NCI-H748 treated with DMSO at 0.1 percent for 48 hours (cell line): ENCODE measurements around the gene SPATA6L.
A peak's percentile ranks its signal among the peaks of the same experiment; 100 is the strongest.
"Not testable (repeated sequence)": the region's sequence is repeated elsewhere in the genome, so short reads cannot be mapped to it uniquely, and the experiment has no call there.

Source experiments
- DNase-seq: peaks from one replicate; lab custom pipeline; 2025; lab: John Stamatoyannopoulos, UW

SPATA6L gene

GRCh38 chr9:4630836-4631235 is 35.4 kb downstream of the SPATA6L start:
- DNase-seq = no peak

- no peak for DNase-seq
These were observed 44.3 kb downstream of the SPATA6L start for GRCh38 chr9:4622016-4622415.

GRCh38 chr9:4620881-4621555 is 45.3 kb downstream of the SPATA6L start:
- no peak for DNase-seq

- DNase-seq = no peak
These were observed 46.1 kb downstream of the SPATA6L start for GRCh38 chr9:4620057-4620765.

- no peak for DNase-seq
These were observed 47.6 kb downstream of the SPATA6L start for GRCh38 chr9:4618700-4619099.

- no peak for DNase-seq
These were observed 48.5 kb downstream of the SPATA6L start for GRCh38 chr9:4617752-4618151.

- no peak for DNase-seq
These were observed 50.5 kb downstream of the SPATA6L start for GRCh38 chr9:4615778-4616177.

- DNase-seq = no peak
These were observed 51.0 kb downstream of the SPATA6L start for GRCh38 chr9:4615251-4615650.

GRCh38 chr9:4614627-4615026 is 51.7 kb downstream of the SPATA6L start:
- DNase-seq = no peak

GRCh38 chr9:4606033-4606432 is 60.2 kb downstream of the SPATA6L start:
- DNase-seq = not testable (repeated sequence)

GRCh38 chr9:4604678-4605095 is 61.6 kb downstream of the SPATA6L start:
- DNase-seq = peak; percentile 73

- no peak for DNase-seq
These were observed 62.5 kb downstream of the SPATA6L start for GRCh38 chr9:4603830-4604229.

- DNase-seq = no peak
These were observed 65.9 kb downstream of the SPATA6L start for GRCh38 chr9:4600368-4600767.

- DNase-seq = no peak
These were observed 69.9 kb downstream of the SPATA6L start for GRCh38 chr9:4596165-4596922.

GRCh38 chr9:4594994-4595393 is 71.3 kb downstream of the SPATA6L start:
- DNase-seq = no peak

- no peak for DNase-seq
These were observed 71.7 kb downstream of the SPATA6L start for GRCh38 chr9:4594545-4594944.

- no peak for DNase-seq
These were observed 73.4 kb downstream of the SPATA6L start for GRCh38 chr9:4592886-4593285.

- DNase-seq = no peak
These were observed 74.0 kb downstream of the SPATA6L start for GRCh38 chr9:4592295-4592694.

GRCh38 chr9:4591123-4591500 is 75.2 kb downstream of the SPATA6L start:
- no peak for DNase-seq

- DNase-seq = no peak
These were observed 75.7 kb downstream of the SPATA6L start for GRCh38 chr9:4590430-4591122.

GRCh38 chr9:4588721-4589120 is 77.6 kb downstream of the SPATA6L start:
- DNase-seq = no peak

GRCh38 chr9:4585135-4585534 is 81.1 kb downstream of the SPATA6L start:
- DNase-seq = no peak
